Lower leg skin (tissue), 4 donors: Measurements from ENCODE around the gene ING4. TPM values are rescaled to one million over a fixed set of nuclear protein-coding genes. Genes with fewer than 3 reads are reported as not detected.
"Not testable (repeated sequence)": the region's sequence is repeated elsewhere in the genome, so short reads cannot be mapped to it uniquely, and the experiment has no call there.

ENCODE experiments used
- DNase-seq, 2 donors: peaks; one replicate each; pipeline ENCODE4 v3.0.0-alpha.2; 2019; ENCODE audit warnings: low spot score in 2 of 2
- H3K4me3 ChIP-seq: fragments of 200-600 bp; sonication (generic); 2 replicates; pipeline ENCODE4 v1.5.1; 2017; ENCODE audit warnings: mild to moderate bottlenecking, low read depth; ENCODE audit not compliant: poor library complexity, severe bottlenecking
- CTCF ChIP-seq, 3 donors: fragments of 450-650 bp; IDR thresholded peaks; one replicate each; pipeline ENCODE4 v1.5.1; 2016; ENCODE audit warnings: antibody characterized with exemption in 3 of 3, mild to moderate bottlenecking in 3 of 3, moderate library complexity in 2 of 3
- POLR2A ChIP-seq, 2 donors: fragments of 450-650 bp; IDR thresholded peaks; one replicate each; pipeline ENCODE4 v1.6.1; 2016 to 2017; ENCODE audit warnings: antibody characterized with exemption in 2 of 2, mild to moderate bottlenecking in 1 of 2, moderate library complexity in 1 of 2
- WGBS, 2 donors: methylation state at CpG; one replicate each; pipeline ENCODE4 v1.1.5; 2018; 5-methylcytosine and 5-hydroxymethylcytosine counted together
- intact Hi-C: fragments of 100-400 bp; cut with DNase I; formaldehyde crosslinking; loops from one replicate; pipeline ENCODE4 v1.15.0; 2023; ENCODE audit warnings: low total_unique reads
- total RNA-seq, 4 donors: library from RNA; depleted of rRNA; stranded (reverse); fragments of >200 nt; gene quantifications; one replicate each; pipeline ENCODE4 v1.1.0, GENCODE V29; 2016

The ING4 gene
- 10 to 100 TPM; 40.8 to 63.6 (median 56.0) TPM for total RNA-seq

GRCh38 chr12:6662906-6663742 lies at the start of gene ING4:
TSS of gene ING4 (minus strand) at chr12:6663119. CDS start at chr12:6663101, 18 bp downstream.
- intact Hi-C loops, result no loop called here
- WGBS, 2 donors, result 2% methylated on average over 37 of the region's 37 CpGs
- TF ChIP-seq CTCF (IDR thresholded peaks at IDR 0.05), result no peak
- no peak for TF ChIP-seq POLR2A (IDR thresholded peaks at IDR 0.05)
- DNase-seq, result peak; percentile 99
- peak within 1 kb of the TSS; percentile 79 for H3K4me3 ChIP-seq

- no peak for TF ChIP-seq POLR2A (IDR thresholded peaks at IDR 0.05)
- no peak for TF ChIP-seq CTCF (IDR thresholded peaks at IDR 0.05)
- intact Hi-C loops, result no loop called here
- WGBS, 2 donors, result 75 to 82% methylated on average over 16 of the region's 16 CpGs
- H3K4me3 ChIP-seq, result no peak overlapping the region
- no peak for DNase-seq
Measured at GRCh38 chr12:6708960-6709394, 46.1 kb upstream of the ING4 start.

GRCh38 chr12:6708351-6708750 lies 45.4 kb upstream of the ING4 start:
- 92 to 100% methylated on average over 5 to 21 of the region's 21 CpGs for WGBS, 2 donors
- H3K4me3 ChIP-seq, intact Hi-C loops, DNase-seq: not testable (repeated sequence)

GRCh38 chr12:6703631-6704030 lies 40.7 kb upstream of the ING4 start:
- DNase-seq, result no peak
- TF ChIP-seq CTCF (IDR thresholded peaks at IDR 0.05) (no peak), POLR2A (IDR thresholded peaks at IDR 0.05) (no peak)
- no peak overlapping the region for H3K4me3 ChIP-seq
- WGBS, 2 donors, result 18 to 19% methylated on average over 10 of the region's 10 CpGs
- intact Hi-C loops, result no loop called here

GRCh38 chr12:6701078-6701768 lies 38.3 kb upstream of the ING4 start:
- DNase-seq, result no peak
- intact Hi-C loops, result no loop called here
- H3K4me3 ChIP-seq, result no peak overlapping the region
- TF ChIP-seq POLR2A (IDR thresholded peaks at IDR 0.05), result no peak
- no peak for TF ChIP-seq CTCF (IDR thresholded peaks at IDR 0.05)
- 25 to 30% methylated on average over 13 of the region's 13 CpGs for WGBS, 2 donors

- 0% methylated on average over 1 to 4 of the region's 43 CpGs for WGBS, 2 donors
- intact Hi-C loops, result no loop called here
- DNase-seq, result peak in 1 of 2 donors; percentile 89
Measured at GRCh38 chr12:6700646-6701051, 37.7 kb upstream of the ING4 start, which contains the start of gene PIANP. TSS of gene PIANP (minus strand) at chr12:6700815. CDS start at chr12:6698061, 2,754 bp downstream.

More at GRCh38 chr12:6700646-6701051, 37.7 kb upstream of the ING4 start, which contains the start of gene PIANP:
- no peak for TF ChIP-seq CTCF (IDR thresholded peaks at IDR 0.05)
- TF ChIP-seq POLR2A (IDR thresholded peaks at IDR 0.05), result no peak
- H3K4me3 ChIP-seq, result peak within 1 kb of the TSS; percentile 10
